ENCODE measurements around the gene SP3. TPM values are rescaled to one million over a fixed set of nuclear protein-coding genes. Genes with fewer than 3 reads are reported as not detected.

SP3 gene
- total RNA-seq, 2 experiments from 2014 or later: 115 to 150 TPM

DNA sequence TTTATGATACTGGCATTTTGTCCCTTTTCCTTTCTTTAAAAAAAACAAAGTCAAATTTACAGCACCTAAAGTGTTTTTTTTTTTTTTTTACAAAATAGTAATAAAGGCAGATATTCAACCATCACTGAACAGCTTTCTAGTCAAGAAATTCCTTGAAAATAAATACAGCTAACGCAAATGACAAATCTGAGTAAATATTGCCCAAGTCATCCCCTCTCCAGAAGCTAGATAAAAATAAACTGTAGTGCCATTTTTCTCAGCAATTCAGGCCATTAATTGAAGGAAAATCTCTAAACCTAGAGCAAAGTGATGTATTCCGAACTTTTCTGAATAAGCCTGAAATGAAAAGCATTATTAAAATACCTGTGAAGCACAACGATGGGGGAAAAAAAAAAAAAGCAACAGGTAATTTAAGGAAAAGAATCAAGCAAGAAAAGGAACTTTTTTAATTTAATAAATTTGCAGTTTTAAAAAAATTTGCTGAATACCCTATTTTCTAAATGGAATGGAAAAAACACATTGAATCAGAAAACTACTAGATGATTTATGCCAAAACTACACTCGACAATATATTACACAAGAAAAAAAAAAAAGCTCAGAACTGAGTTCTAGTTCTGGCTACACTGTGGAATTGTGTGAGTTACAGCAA is 6.9 kb downstream of the SP3 start:
- H4K20me1 ChIP-seq (ENCODE audit: insufficient read depth, low read length): peaks cover 55% of the 10 kb centered on the region
- H3K36me3 ChIP-seq (ENCODE audit: insufficient read depth, low read length): peaks cover 100% of the 10 kb centered on the region
- H3K9me3 ChIP-seq (ENCODE audit: low read length): peaks cover 15% of the 10 kb centered on the region
- no TSS peak for BruUV-seq (replicated peaks)
- peaks cover 52% of the 10 kb centered on the region for H3K4me1 ChIP-seq (ENCODE audit: insufficient read depth, low read length, poor library complexity, severe bottlenecking)
- ChIA-PET POLR2A (interaction anchor here (0.6 to 1.0 kb wide), 9 partner anchors 10 to 529 kb away, joined by 3 to 7 read pairs (median 3); no protein-coding TSS in a partner anchor), CTCF (ENCODE audit: unreplicated experiment) (no interaction called here)
- no peak for TF ChIP-seq EZH2phosphoT487 (IDR thresholded peaks at IDR 0.05; ENCODE audit: borderline replicate concordance, low read depth, low read length)
- TF ChIP-seq, protein P1, sequence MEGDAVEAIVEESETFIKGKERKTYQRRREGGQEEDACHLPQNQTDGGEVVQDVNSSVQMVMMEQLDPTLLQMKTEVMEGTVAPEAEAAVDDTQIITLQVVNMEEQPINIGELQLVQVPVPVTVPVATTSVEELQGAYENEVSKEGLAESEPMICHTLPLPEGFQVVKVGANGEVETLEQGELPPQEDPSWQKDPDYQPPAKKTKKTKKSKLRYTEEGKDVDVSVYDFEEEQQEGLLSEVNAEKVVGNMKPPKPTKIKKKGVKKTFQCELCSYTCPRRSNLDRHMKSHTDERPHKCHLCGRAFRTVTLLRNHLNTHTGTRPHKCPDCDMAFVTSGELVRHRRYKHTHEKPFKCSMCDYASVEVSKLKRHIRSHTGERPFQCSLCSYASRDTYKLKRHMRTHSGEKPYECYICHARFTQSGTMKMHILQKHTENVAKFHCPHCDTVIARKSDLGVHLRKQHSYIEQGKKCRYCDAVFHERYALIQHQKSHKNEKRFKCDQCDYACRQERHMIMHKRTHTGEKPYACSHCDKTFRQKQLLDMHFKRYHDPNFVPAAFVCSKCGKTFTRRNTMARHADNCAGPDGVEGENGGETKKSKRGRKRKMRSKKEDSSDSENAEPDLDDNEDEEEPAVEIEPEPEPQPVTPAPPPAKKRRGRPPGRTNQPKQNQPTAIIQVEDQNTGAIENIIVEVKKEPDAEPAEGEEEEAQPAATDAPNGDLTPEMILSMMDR (conservative IDR thresholded peaks at IDR 0.05; ENCODE audit: low read length): no peak
- peak overlapping the region; percentile 100 for H3K4me3 ChIP-seq (ENCODE audit: low read depth, low read length, poor library complexity, severe bottlenecking)
- H3K4me2 ChIP-seq (ENCODE audit: low read length): peak overlapping the region; percentile 63
- peaks cover 100% of the 10 kb centered on the region for H3K79me2 ChIP-seq (ENCODE audit: insufficient read depth, low read depth, low read length)
- H3K9me2 ChIP-seq (ENCODE audit: insufficient read depth, low read length): no peaks in the 10 kb centered on the region
- no peak overlapping the region for H2AFZ ChIP-seq (ENCODE audit: low read length)
- DNase-seq (ENCODE audit: low spot score): no peak
- intact Hi-C loops (cut with micrococcal nuclease; ENCODE audit: unreplicated experiment): no loop called here
- no peak overlapping the region for H3K27ac ChIP-seq (ENCODE audit: low read depth, low read length, poor library complexity, severe bottlenecking)

DNA sequence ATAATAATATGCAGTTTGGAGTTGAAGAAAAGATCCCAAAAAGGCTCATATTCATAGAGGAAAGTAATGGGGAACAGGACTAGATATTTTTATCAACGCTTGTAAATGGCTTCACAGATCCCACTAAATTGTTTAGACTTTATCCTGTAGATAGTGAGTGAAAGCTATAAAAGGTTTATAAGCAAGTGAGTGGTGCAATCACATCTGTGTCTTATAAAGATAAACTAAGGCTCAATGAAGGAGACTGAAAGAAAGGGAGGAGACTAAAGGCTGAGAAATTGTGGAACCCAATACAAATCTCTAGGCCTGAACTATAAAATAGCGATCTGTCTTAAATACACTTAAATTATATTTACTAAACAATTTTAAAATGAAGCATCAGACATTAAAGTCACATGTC is 7.7 kb downstream of the SP3 start:
- no peaks in the 10 kb centered on the region for H3K9me2 ChIP-seq (ENCODE audit: insufficient read depth, low read length)
- POLR2A ChIA-PET: interaction anchor here (0.8 kb wide), 1 partner anchor 27 kb away, joined by 3 read pairs; no protein-coding TSS in a partner anchor
- DNase-seq (ENCODE audit: low spot score): no peak
- H3K79me2 ChIP-seq (ENCODE audit: insufficient read depth, low read depth, low read length): peaks cover 100% of the 10 kb centered on the region
- CTCF ChIA-PET (ENCODE audit: unreplicated experiment): no interaction called here
- peaks cover 100% of the 10 kb centered on the region for H3K36me3 ChIP-seq (ENCODE audit: insufficient read depth, low read length)
- peaks cover 56% of the 10 kb centered on the region for H3K4me1 ChIP-seq (ENCODE audit: insufficient read depth, low read length, poor library complexity, severe bottlenecking)
- peaks cover 53% of the 10 kb centered on the region for H4K20me1 ChIP-seq (ENCODE audit: insufficient read depth, low read length)
- no peak overlapping the region for H2AFZ ChIP-seq (ENCODE audit: low read length)
- TF ChIP-seq EZH2phosphoT487 (IDR thresholded peaks at IDR 0.05; ENCODE audit: borderline replicate concordance, low read depth, low read length): no peak
- TF ChIP-seq, protein P1 (conservative IDR thresholded peaks at IDR 0.05; ENCODE audit: low read length): no peak
- no peak overlapping the region for H3K4me3 ChIP-seq (ENCODE audit: low read depth, low read length, poor library complexity, severe bottlenecking)
- intact Hi-C loops (cut with micrococcal nuclease; ENCODE audit: unreplicated experiment): no loop called here
- peak overlapping the region; percentile 63 for H3K4me2 ChIP-seq (ENCODE audit: low read length)
- H3K9me3 ChIP-seq (ENCODE audit: low read length): peaks cover 21% of the 10 kb centered on the region
- BruUV-seq (replicated peaks): no TSS peak
- H3K27ac ChIP-seq (ENCODE audit: low read depth, low read length, poor library complexity, severe bottlenecking): no peak overlapping the region

DNA sequence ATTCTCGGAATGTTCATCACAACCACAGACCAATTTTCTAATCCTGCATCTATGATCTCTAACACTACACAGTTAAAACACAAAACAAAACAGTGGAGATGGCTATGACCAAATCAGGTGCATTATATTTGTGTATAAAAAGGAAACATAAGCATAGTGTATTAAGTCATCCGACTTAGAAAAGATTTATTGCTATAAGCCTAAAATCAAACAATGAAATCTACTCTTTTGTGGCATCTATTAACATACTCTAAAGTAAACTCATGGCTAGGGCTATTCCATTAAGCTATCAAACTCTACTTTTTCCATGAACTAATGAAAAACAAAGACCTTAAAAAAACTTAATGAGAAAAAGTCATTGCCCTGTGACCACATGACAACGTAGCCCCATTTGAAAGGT is 8.7 kb downstream of the SP3 start:
- intact Hi-C loops (cut with micrococcal nuclease; ENCODE audit: unreplicated experiment): no loop called here

More for the DNA sequence above, 8.7 kb downstream of the SP3 start:
- CTCF ChIA-PET (ENCODE audit: unreplicated experiment): no interaction called here
- H3K4me2 ChIP-seq (ENCODE audit: low read length): no peak overlapping the region
- TF ChIP-seq, protein P1 (conservative IDR thresholded peaks at IDR 0.05; ENCODE audit: low read length): no peak
- TF ChIP-seq EZH2phosphoT487 (IDR thresholded peaks at IDR 0.05; ENCODE audit: borderline replicate concordance, low read depth, low read length): no peak
- DNase-seq (ENCODE audit: low spot score): no peak
- peaks cover 100% of the 10 kb centered on the region for H3K36me3 ChIP-seq (ENCODE audit: insufficient read depth, low read length)
- POLR2A ChIA-PET: interaction anchor here (0.7 kb wide), 1 partner anchor 9 kb away, joined by 3 read pairs; the partner anchor contains the start of gene SP3
- H3K9me2 ChIP-seq (ENCODE audit: insufficient read depth, low read length): no peaks in the 10 kb centered on the region
- H3K9me3 ChIP-seq (ENCODE audit: low read length): peaks cover 19% of the 10 kb centered on the region
- no peak overlapping the region for H3K27ac ChIP-seq (ENCODE audit: low read depth, low read length, poor library complexity, severe bottlenecking)
- H4K20me1 ChIP-seq (ENCODE audit: insufficient read depth, low read length): peaks cover 57% of the 10 kb centered on the region
- no TSS peak for BruUV-seq (replicated peaks)
- no peak overlapping the region for H3K4me3 ChIP-seq (ENCODE audit: low read depth, low read length, poor library complexity, severe bottlenecking)
- H3K79me2 ChIP-seq (ENCODE audit: insufficient read depth, low read depth, low read length): peaks cover 100% of the 10 kb centered on the region
- no peak overlapping the region for H2AFZ ChIP-seq (ENCODE audit: low read length)
- H3K4me1 ChIP-seq (ENCODE audit: insufficient read depth, low read length, poor library complexity, severe bottlenecking): peaks cover 58% of the 10 kb centered on the region
